Measurements from ENCODE around the gene NKX1-1.

The NKX1-1 gene

DNA sequence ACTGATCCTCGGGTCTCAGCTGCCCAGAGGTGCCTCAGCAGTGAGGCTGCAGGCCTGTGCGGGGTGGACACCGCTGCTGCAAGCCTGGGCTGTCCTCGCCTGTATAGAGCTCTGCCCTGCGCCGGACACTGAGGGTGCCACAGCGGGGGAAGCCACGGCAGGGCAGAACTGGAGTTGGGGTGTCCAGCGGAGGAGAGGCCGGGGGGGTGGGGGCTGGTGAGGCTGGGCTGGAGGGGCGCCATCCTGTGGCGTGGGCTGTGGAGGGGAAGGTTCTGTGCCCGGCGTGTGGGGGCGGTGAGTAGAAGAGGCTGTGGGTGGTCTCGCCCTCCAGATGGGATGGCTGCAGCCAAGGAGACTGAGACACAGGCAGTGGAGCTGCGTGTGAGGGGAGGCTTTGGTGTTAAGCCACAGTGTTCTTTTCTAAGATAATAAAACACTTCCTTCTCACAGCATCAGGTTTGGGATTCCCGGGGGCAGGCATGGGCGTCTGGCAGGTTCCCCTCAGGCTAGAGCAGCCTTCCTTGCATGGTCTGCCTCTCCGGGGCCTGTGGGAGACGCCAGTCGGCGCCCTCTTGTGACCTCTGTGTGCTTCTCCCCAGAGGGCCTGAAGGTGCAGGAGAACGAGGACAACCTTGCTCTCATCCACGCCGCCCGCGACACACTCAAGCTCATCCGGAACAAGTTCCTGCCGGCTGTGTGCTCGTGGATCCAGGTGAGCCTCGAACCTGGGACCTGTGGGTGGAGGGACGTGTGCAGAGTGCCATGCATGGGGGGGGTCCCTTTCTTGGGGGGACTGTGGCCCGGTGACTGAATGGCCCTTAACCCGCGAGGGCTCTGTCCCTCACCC lies 51.9 kb downstream of the NKX1-1 start:
- Histone ChIP-seq H3K27me3 (ENCODE audit: control insufficient read depth in 1 of 2, insufficient read depth in 2 of 2, low read length in 2 of 2) (no peaks in the 10 kb centered on the region), H3K36me3 (ENCODE audit: control insufficient read depth in 2 of 2, insufficient read depth in 2 of 2, low read length in 2 of 2) (peaks cover 6 to 24% of the 10 kb centered on the region in 2 donors), H3K9ac (ENCODE audit: low read length in 2 of 2) (no peak overlapping the region), H3K4me3 (ENCODE audit: low read length in 2 of 2) (no peak overlapping the region), H3K4me1 (ENCODE audit: control insufficient read depth, insufficient read depth, low read length) (peaks cover 15% of the 10 kb centered on the region), H3K27ac (ENCODE audit: low read length) (no peak overlapping the region), H3K9me3 (ENCODE audit: control insufficient read depth in 2 of 2, low read length in 2 of 2) (no peaks in the 10 kb centered on the region)

DNA sequence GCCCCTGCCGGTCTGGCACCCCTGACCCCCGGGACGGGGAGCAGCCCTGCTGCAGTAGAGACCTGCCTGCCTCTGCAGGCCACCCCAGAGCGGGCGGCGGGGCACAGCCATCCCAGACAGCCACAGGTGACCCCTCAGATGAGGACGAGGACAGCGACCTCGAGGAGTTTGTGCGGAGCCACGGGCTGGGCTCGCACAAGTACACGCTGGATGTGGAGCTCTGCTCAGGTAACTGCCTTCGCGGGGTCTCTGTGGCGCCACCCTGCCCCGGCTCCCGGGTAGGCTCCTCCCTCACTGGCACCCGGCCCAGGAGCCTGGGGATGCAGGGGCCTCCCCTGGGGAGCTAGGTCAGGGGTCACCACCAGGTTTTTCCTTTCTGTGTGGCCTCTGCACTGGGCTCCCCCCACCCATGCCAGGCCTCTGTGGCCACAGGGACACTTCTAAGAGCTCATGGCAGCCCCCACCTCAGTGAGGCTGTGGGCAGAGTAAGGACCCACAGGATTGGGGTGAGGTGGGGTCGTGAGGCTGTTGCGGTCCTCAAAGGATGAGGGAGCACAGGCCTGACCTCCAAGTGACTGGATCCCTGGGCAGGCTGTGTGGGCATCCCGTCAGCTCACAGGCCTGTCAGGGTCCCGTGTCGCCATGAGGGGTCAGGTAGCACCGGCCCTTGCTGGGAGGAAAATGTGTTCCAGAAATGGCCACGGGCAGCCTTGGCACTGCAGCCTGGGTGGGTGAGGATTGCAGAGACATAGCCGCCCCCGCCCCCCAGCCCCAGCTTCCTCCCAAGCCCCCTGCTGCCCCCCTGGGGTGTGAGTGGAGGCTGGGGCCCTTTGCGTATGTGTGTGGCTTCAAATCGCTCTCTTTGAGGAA lies 52.8 kb downstream of the NKX1-1 start:
- Histone ChIP-seq H3K27me3 (ENCODE audit: control insufficient read depth in 1 of 2, insufficient read depth in 2 of 2, low read length in 2 of 2) (no peaks in the 10 kb centered on the region), H3K9ac (ENCODE audit: low read length in 2 of 2) (no peak overlapping the region), H3K36me3 (ENCODE audit: control insufficient read depth in 2 of 2, insufficient read depth in 2 of 2, low read length in 2 of 2) (peaks cover 6 to 17% of the 10 kb centered on the region in 2 donors), H3K27ac (ENCODE audit: low read length) (no peak overlapping the region), H3K4me3 (ENCODE audit: low read length in 2 of 2) (no peak overlapping the region), H3K4me1 (ENCODE audit: control insufficient read depth, insufficient read depth, low read length) (peaks cover 21% of the 10 kb centered on the region), H3K9me3 (ENCODE audit: control insufficient read depth in 2 of 2, low read length in 2 of 2) (no peaks in the 10 kb centered on the region)
